Muscle of back (tissue), 11 donors: ENCODE results near the gene RNF4. TPM values are rescaled to one million over a fixed set of nuclear protein-coding genes. Genes with fewer than 3 reads are reported as not detected.

Source experiments
- DNase-seq, 3 donors: peaks; one replicate each; pipeline versions ENCODE4 v3.0.0 to v3.0.0-alpha.2; 2013
- polyA plus RNA-seq, 10 donors: library from polyadenylated mRNA; unstranded; fragments of 120-200 nt; gene quantifications; one replicate each; pipeline ENCODE4 v1.2.1, GENCODE V29; 2013; ENCODE audit not compliant: insufficient read length in 10 of 10

RNF4 gene
- polyA plus RNA-seq, 10 donors = 36.8 to 55.9 (median 40.5) TPM

DNA sequence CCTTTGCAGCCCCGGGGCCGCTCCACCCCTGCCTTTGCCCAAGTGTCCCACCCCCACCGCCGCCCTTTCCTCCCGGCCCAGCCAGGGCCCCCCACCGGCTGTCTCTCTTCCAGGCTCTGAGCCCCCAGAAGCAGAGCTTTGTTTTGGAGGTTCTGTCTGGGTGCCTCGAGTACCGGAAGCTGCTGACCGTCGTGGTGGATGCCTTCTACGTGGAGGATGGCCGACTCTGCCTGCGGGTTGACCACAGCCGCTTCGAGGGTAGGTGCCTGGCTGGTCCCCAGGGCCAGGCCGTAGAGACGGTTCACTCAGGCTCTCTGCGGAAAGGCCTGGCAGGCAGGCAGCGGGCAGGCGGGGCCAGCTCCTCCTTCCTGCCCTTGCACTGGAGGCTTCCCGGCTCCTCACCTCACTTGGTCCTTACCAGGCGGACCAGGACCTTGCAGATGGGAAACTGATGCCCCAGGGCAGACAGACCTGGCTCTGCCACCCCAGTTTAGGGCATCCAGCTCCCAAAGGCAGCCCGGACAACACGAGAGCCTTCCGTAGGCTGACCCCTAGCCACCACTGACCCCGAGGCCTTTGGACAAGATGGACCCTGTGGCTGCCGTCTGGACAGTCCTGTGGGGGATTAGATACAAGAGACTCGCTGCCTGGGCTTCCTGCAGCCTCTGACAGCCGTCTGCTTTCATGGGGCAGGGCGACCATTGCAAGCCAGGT, 32.0 kb upstream of the RNF4 start:
- no peak for DNase-seq

DNA sequence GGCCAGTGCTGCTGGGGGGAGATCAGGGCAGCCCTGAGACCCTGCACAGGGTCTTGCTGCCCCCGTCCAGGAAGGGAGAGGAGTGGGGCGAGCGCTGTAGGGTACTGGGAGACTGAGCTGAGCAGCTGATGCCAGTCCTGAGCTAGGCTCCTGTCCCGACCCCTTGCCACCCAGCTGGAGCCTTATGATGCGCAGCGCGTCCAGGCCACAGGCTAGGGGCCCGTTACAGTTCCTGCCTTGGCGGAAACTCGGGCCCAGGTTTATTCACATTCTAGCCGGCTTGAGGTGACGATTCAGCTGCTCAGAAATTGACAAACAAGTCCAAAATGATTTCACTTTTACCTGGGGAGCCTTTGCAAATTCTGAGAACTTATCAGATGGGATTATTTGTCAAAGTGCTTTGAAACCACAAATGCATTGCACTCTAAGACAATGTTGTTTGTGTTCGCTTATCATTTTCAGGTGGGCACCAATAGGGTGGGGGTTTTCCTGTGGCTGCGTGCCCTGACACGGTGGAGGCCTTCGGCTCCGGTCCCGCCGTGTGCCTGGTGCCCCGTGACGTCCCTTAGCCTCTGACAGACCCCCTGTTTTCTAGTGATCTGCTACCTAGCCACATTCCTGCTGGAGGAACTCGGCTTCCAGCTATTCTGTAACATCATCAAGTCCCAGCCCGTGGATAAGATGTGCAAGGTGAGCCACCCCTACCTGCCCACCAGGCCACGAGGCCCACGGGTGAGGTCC, 31.3 kb upstream of the RNF4 start:
- DNase-seq = no peak

DNA sequence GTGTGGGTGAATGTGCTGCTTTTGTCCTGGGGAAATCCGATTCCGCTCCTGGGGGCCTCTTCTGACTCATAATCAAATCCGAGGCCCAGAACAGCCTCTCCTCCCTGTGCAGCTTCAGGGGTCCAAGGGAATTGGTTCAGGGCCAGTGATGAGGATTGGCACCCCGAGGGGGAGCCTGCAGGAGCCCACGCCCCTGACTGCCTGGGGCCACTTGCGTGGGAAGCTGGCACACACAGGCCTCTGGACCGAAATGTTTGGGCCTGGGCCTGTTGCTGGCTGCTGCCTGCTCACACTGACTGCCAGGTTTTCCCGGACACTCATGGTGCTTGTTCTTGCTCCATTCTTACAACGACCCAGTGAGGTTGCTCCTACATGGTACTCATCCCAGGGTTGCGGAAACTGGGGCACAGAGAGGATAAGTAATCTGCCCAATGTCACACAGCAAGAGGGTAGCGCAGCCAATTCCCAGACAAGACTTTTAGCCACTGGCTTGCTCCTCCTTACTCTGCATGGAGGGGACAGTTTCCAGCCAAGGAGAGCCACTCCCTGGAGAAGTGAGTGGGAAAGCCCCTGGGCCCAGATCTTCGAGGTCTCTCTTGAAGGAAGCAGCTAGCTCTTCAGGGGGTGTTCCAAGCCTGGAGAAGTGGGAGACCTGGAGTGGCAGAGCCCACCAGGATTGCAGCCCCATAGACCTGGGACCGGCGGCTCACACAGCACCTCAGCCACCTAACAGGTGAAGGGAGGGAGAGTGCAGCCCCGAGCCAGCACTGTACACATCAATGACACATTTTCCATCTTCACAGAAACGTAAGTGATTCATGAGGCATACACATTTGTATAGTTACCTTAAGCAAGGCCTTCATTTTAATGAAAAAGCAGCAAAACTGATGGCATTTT, 29.8 kb upstream of the RNF4 start:
- DNase-seq = no peak

DNA sequence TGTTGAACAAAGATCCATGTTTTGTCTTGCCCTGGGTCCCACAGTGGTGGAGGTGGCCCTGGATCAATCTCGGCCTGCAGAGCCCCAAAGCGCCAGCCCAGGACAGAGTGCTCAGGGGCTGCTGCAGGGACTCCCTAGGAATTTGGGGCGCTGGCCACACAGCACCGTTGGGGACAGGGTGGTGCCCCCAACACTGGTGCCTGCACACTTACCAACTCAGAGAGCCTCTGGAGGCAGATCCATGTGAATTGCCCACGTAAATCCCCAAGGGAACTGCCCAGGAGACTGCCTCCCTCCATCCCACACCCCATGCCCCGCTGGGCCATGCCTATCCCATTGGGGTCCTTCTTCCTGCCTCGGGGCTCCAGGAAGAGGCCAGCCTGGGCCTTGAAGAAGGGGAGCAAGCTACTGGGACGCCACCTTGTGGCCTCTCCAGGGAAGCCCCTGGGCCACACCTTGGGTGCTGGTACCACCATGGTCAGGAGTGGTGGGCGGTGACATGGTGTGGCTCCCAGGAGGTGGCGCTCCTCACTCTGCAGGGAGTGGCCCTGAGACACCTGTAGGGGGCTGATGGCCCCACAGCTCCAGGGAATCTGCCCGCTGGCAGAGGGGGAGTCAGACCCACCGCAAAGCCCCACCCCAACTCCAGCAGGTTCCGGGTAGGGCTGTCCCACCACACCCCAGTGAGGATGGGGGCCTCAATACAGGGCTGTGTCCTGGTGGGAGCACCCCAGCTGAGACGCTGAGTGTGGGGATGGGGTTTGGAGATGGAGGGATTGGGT, 27.3 kb upstream of the RNF4 start:
- peak in 1 of 3 donors; percentile 27 for DNase-seq

DNA sequence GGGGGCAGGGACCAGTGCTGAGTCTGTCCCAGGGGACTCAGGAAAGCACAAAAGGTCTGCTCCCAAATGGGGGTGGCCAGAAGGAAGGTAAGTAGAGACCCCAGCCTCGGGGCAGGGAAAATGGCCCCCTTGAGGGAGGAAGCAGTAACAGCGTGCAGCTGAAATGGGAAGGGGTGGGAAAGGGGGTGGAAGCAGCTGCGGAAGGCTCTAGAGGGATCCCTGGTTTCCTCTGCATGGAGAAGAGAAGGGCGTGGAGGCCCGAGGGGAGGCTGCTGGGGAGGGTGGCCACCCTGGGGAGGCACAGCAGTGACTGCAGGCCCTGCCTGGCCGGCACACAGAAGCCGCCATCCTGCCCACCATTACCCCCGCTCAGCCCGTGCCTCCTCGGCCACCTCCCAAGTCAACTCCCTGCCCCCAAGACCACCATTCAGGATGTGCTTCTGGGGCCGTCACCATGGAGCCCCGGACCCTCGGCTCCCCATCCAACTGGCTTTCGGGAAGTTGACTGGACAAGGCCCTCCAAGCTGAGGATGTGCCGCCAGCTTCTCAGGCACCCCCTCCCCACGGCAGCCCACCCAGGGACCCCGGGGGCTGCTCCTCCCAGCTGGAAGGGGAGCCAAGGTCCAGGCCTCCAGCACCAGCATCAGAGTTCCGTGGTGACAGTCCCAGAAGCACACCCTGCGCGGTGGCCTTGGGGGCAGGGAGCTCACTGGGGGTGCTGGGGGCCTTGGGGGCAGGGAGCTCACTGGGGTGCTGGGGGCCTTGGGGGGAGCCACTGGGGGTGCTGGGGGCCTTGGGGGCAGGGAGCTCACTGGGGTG, 26.5 kb upstream of the RNF4 start:
- DNase-seq = no peak

DNA sequence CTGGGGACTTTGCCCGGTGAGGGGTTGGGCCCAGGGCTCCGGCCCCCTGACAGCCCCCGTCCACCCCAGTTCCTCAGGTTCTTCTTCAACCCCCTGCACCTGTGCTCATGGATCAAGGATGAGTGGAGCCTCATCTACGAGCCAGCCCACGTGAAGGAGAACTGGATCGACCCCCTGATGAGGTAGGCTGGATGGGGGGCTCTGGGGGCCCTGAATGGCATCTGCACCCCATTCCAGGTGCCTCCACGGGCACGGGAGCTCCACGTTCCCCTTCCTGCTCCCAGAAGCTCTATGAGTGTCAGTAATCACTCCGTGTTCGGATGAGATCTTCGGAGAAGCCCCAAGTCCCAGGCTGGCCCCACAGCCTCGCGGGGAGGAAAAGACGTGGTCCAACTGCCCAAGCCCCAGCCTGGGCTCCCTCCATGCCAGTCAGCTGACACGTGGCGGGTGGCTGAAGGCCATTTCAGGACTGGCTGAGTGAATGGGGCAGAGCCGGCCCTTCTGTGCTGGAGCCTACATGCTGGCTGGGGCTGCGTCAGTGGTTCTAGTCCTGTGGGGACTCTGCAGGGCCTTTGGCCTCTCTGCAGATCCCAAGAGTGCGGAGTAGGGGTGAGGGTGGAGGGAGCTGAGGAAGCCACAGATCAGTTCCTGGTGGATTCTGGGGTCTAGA, 25.7 kb upstream of the RNF4 start:
- DNase-seq = no peak

DNA sequence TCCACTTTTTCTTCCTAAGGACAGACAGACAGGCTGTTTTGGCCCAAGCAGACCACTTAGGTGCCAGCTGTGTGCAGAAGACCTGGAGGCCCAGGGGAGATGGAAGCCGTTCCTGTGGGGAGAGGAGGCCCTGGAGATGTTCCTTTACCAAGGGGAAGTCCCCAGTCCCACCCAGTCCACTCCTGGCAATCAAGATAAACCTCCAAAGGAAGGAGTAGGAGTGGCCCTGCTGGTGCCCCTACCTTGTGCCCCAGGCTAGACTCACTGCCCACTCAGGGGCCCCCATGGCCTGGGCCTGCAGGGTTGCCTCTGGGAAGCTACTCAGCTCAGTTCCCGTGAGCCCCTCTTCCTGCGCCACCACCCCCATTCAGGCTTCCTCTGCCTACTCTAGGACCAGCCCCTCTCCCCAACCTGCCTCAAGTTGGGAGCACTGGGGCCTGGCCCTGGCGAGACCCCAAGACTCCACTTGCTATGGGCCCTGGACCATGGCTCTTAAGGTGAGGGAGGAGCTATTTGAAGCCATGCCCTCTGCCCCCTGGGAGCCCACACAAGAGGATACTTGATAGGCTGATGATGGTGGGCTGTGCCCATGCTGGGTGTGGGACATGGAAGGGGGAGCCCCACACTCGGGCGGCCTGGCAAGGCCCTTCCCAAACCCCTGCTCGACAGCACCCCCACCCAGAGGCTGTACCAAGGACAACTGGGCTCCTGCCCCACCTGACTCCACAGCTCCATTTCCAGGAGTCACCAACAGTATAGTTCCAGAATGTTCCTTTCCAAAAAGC, 24.8 kb upstream of the RNF4 start:
- DNase-seq = no peak

DNA sequence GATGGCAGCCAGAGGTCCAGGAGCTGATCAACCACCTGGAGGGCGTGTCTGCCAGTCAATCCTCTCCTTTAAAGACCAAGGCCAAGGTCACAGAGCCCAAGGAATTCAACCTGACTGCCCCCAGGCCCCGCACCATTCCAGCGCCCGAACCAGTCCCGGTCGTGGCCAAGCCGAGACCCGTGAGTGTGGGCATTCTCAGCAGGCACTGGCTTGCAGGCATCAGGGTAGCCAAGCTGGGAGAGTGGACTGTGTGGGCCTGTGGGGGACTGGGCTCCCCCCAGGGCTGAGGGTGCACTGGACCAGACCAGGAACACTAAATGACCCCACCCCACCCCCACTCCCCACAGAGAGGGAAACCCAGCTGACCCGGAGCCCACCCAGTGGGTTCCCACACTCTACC, 23.8 kb upstream of the RNF4 start:
- no peak for DNase-seq

DNA sequence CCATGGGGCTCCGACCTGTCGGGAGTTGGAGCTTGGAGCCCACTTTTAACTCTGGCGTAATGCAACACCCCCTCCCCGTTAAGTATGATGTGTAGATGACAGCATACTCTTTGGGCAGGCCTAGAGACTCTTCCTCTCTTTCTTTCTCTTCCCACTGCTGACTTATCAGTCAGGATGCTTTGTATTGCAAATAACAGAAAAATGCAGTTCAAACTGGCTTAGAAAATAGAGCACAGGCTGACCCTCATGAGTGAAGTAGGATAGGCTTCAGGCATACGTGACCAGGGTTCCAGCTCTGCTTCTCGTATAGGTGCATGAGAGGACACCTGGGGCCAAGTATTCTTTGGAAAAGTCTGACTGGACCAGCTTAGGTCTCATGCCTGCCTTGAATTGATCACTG, 23.3 kb upstream of the RNF4 start:
- DNase-seq = no peak

DNA sequence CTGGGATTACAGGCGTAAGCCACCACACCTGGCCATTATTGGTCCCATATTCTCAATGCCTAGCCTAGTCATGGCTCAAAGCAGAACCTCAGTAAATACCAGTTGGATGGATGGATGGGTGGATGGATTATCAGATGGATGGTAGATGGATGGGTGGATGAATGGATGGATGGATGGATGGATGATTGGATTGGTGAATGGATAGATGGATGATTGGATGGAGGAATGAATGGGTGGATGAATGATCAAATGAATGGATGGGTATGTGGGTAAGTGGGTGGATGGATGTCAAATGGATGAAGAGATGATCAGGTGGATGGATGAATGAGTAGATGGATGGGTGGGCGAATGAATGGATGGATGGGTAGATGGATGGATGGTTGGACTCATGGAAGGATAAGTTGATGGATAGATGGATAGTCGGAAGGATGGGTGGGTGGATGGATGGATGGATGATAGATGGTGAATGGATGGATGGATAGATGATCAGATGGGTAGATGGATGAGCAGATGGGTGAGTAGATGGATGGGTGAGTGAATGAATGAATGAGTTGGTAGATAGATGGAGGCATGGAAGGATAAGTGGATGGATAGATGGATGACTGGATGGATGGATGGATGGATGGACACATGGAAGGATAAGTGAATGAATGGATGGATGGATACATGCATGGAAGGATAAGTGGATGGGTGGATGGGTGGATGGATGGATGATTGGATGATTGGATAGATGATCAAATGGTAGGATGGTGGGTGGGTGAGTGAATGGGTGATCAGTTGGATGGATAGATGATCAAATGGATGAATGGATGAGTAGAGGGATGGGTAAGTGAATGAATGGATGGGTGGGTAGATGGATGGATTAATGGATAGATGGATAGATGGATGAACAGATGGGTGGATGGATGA, 22.0 kb upstream of the RNF4 start:
- no peak for DNase-seq

DNA sequence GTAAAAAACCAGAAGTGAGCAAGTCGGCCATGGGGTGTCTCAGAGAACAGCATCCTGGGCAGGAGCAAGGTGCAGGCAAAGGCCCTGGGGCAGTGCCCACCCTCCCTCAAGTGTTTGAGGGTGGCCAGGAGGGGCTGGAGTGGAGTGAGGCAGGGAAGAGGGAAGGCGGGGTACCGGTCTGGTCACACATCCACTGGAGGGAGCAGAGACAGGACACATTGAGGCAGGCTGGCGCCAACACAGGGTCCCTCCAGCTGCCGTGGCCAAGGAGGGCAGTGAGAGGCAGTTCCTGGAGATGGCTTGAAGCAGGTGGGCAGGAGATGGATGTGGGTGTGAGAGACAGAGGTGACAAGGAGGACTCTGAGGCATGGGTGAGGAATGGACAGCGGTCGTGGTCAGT, 20.3 kb upstream of the RNF4 start:
- no peak for DNase-seq

DNA sequence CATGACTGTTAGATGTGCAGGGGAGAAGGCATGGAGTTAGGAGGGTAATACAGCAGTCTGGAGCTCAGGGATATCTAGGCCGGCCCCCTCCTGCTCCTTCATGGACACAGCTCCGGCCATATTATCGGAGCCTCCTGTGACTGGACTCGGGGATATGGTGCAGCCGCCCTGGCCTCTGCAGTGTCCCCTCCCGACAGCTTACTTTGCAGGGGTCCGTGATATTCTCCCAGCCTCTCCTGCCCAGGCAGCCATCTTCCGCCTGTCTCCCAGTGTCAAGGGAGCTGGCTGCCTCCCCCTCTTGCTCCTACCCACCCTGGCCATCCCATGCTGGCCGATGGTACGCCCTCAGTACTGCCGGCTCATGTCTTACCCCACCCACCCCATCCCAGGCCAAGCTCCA, 19.9 kb upstream of the RNF4 start:
- DNase-seq = no peak

DNA sequence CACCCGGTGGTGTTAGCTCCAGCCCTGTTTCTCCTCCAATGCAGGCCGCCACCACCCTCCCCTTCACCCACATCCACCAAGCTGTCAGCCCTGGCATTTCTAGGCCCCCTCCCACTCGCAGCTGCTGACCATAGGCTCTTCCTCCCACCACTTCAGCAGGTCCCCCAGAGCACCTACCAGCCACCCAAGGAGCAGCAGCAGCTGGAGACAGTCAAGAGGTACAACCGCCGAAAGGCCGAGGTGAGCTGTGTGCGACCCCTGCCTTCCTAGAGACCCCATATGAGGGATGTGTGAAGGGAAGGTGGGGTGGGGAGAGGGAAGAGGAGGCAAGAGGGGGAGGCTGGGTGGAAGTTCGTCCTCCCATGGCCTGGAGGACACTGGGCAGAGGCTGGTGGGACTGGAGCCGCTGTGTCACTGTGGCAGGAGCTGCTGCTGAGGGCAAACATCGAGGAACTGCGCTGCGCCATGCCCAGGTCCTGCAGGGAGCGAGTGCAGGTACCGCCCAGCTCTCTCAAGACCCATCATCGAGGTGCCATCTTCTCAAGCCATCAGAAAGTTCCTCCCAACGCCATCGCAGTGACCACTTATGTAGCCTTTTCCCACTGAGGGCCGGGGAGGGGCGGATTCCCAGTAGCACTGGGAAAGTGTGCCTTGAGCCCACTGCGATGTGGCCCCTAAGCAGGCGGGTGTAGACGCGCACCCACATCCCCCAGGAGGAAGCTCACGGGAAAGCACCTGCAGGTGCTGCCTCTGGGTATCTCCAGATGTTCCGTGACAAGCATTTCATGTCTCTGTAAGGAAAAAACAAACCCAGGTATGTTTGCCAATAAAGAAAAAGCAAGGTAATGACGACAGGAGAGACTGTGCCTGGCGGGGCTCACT, 19.2 kb upstream of the RNF4 start:
- no peak for DNase-seq

DNA sequence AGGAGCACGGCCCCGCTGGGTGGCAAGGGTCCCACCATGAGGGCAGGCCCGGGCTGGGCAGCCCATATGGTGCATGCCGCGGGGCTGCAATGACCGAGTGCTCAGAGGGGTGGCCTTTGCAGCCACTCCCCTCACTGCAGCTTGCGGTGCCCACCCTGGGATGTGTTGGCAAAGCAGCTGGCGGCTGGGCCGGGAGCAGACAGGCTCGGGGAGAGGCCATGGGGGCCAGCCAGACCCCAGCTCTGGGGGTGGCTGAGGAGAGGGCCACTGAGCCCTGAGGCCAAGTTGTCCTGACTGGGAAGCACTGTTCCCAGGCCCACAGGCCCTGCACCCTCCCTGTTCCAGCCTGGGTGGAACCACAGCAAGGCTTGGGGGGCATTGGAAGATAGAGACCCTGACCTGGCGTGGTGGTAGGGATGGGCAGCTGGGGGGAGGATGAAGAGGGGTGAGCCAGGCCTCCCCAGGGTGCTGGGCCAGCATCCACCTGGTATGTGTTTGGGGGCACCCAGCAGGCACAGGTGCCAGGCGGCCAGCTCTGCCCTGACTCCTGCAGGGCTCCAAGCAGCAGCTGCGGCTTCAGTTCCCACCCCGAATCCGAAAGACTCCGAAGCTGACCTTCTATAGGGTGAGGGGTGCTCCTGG, 18.4 kb upstream of the RNF4 start:
- DNase-seq = no peak

DNA sequence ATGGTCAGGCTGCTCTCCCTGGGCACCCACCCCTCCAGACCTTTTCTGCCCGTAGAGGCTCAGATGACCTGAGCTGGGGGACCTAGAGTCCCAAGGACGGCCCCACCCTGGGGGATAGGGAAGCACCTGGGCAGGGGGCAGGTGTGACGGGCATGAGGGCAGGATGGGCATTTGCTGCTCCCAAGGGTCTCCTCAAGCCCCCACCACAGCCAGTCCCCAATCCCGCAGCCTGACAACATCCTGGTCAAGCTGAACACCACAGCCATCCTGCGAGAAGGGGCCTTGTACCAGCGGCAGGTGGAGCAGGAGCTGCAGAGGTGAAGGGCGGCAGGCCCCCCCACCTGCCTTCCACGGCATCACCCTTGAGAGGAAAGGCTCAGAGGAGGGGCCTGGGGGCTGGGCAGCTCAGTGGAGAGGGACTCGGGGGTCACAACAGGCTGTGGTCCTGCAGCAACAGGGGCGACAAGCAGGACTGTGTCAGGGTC, 17.8 kb upstream of the RNF4 start:
- no peak for DNase-seq
